H9 (cell line): ENCODE results near the gene PCA3. TPM values are rescaled to one million over a fixed set of nuclear protein-coding genes. Genes with fewer than 3 reads are reported as not detected.

Experiments
- DNase-seq: peaks from one replicate; pipeline ENCODE4 v3.0.0-alpha.2; 2017
- H2AFZ ChIP-seq: one replicate; pipeline ENCODE4 v1.6.1; 2013; ENCODE audit warnings: mild to moderate bottlenecking, low read length, control low read depth, moderate library complexity
- H2AK5ac ChIP-seq: 2 replicates; pipeline ENCODE4 v1.6.1; 2013; ENCODE audit warnings: low read length, control low read depth, mixed read lengths; ENCODE audit not compliant: insufficient read length
- H2BK120ac ChIP-seq: one replicate; pipeline ENCODE4 v1.6.1; 2013; ENCODE audit warnings: low read depth, mild to moderate bottlenecking, low read length, control low read depth, inconsistent platforms; ENCODE audit not compliant: poor library complexity, severe bottlenecking
- H2BK12ac ChIP-seq: 2 replicates; pipeline ENCODE4 v1.6.1; 2013; ENCODE audit warnings: low read length, control low read depth, mixed read lengths, low read depth; ENCODE audit not compliant: insufficient read length
- H2BK15ac ChIP-seq: 2 replicates; pipeline ENCODE4 v1.6.1; 2013; ENCODE audit warnings: low read depth, low read length, control low read depth
- H2BK20ac ChIP-seq: one replicate; pipeline ENCODE4 v1.6.1; 2013; ENCODE audit warnings: low read depth, mild to moderate bottlenecking, low read length, control low read depth, inconsistent platforms; ENCODE audit not compliant: poor library complexity, severe bottlenecking
- H2BK5ac ChIP-seq: 2 replicates; pipeline ENCODE4 v1.6.1; 2013; ENCODE audit warnings: low read length, control low read depth, mixed read lengths; ENCODE audit not compliant: insufficient read length
- H3K14ac ChIP-seq: 2 replicates; pipeline ENCODE4 v1.6.1; 2013; ENCODE audit warnings: low read length, control low read depth; ENCODE audit not compliant: insufficient read depth
- H3K18ac ChIP-seq: 2 replicates; pipeline ENCODE4 v1.6.1; 2013; ENCODE audit warnings: low read depth, mild to moderate bottlenecking, mixed read lengths, low read length, control low read depth; ENCODE audit not compliant: insufficient read length
- H3K23ac ChIP-seq: 2 replicates; pipeline ENCODE4 v1.6.1; 2013; ENCODE audit warnings: low read length, control low read depth, mixed read lengths, low read depth; ENCODE audit not compliant: insufficient read length
- H3K23me2 ChIP-seq: 2 replicates; pipeline ENCODE4 v1.6.1; 2013; ENCODE audit warnings: low read depth, mild to moderate bottlenecking, mixed read lengths, low read length, control low read depth; ENCODE audit not compliant: insufficient read length, poor library complexity, severe bottlenecking
- H3K27ac ChIP-seq: 2 replicates; pipeline ENCODE4 v1.5.1; 2013; ENCODE audit warnings: low read length, control low read depth, mixed read lengths, low read depth; ENCODE audit not compliant: insufficient read length
- H3K27me3 ChIP-seq: 2 replicates; pipeline ENCODE4 v1.6.1; 2013; ENCODE audit warnings: low read length, control low read depth, inconsistent platforms; ENCODE audit not compliant: insufficient read depth
- H3K4ac ChIP-seq: 2 replicates; pipeline ENCODE4 v1.6.1; 2013; ENCODE audit warnings: low read depth, mild to moderate bottlenecking, control low read depth, inconsistent platforms, low read length, moderate library complexity
- H3K4me1 ChIP-seq: 2 replicates; pipeline ENCODE4 v1.6.1; 2013; ENCODE audit warnings: low read length, control low read depth, inconsistent platforms; ENCODE audit not compliant: insufficient read depth
- H3K4me2 ChIP-seq: 2 replicates; pipeline ENCODE4 v1.6.1; 2013; ENCODE audit warnings: low read length, control low read depth, mixed read lengths; ENCODE audit not compliant: insufficient read length, insufficient read depth
- H3K56ac ChIP-seq: 2 replicates; pipeline ENCODE4 v1.6.1; 2013; ENCODE audit warnings: low read depth, mild to moderate bottlenecking, mixed read lengths, low read length, control low read depth; ENCODE audit not compliant: insufficient read length
- H3K79me1 ChIP-seq: 2 replicates; pipeline ENCODE4 v1.6.1; 2013; ENCODE audit warnings: low read depth, mild to moderate bottlenecking, moderate library complexity, low read length, control low read depth, inconsistent platforms; ENCODE audit not compliant: insufficient read depth, poor library complexity, severe bottlenecking
- H3K79me2 ChIP-seq: 2 replicates; pipeline ENCODE4 v1.6.1; 2013; ENCODE audit warnings: low read length, control low read depth, inconsistent platforms; ENCODE audit not compliant: insufficient read depth
- H3K9ac ChIP-seq: 2 replicates; pipeline ENCODE4 v1.6.1; 2013; ENCODE audit warnings: low read length, control low read depth, mixed read lengths; ENCODE audit not compliant: insufficient read length; ENCODE audit errors: extremely low read depth
- H3K9me3 ChIP-seq: one replicate; pipeline ENCODE4 v1.6.1; 2013; ENCODE audit warnings: low read depth, low read length, inconsistent platforms; ENCODE audit not compliant: control insufficient read depth
- H3T11ph ChIP-seq: one replicate; pipeline ENCODE4 v1.6.1; 2013; ENCODE audit warnings: mild to moderate bottlenecking, low read length, control low read depth, inconsistent platforms
- H4K20me1 ChIP-seq: one replicate; pipeline ENCODE4 v1.6.1; 2013; ENCODE audit not compliant: control insufficient read depth, insufficient read length, insufficient read depth
- H4K5ac ChIP-seq: 2 replicates; pipeline ENCODE4 v1.6.1; 2013; ENCODE audit warnings: low read depth, mild to moderate bottlenecking, mixed read lengths, low read length, control low read depth; ENCODE audit not compliant: insufficient read length
- H4K8ac ChIP-seq: replicated peaks from 2 replicates; pipeline ENCODE4 v1.6.1; 2013; ENCODE audit warnings: low read length, control low read depth, mixed read lengths, low read depth; ENCODE audit not compliant: insufficient read length
- H4K91ac ChIP-seq: 2 replicates; pipeline ENCODE4 v1.6.1; 2013; ENCODE audit warnings: low read depth, mild to moderate bottlenecking, moderate library complexity, mixed read lengths, low read length, control low read depth; ENCODE audit not compliant: insufficient read length
- H3K27ac Mint-ChIP-seq, 3 experiments: 2 replicates in 2 of 3; 3 replicates in 1 of 3; pipeline ENCODE4 v1.8.0; 2020 to 2021; ENCODE audit warnings: mixed read lengths in 3 of 3, mild to moderate bottlenecking in 1 of 3, moderate library complexity in 1 of 3
- H3K27me3 Mint-ChIP-seq: 2 replicates; pipeline ENCODE4 v1.8.0; 2021; ENCODE audit warnings: low read depth, mild to moderate bottlenecking, moderate library complexity, mixed read lengths
- H3K36me3 Mint-ChIP-seq, 3 experiments: 2 replicates in 2 of 3; 3 replicates in 1 of 3; pipeline ENCODE4 v1.8.0; 2020 to 2021; ENCODE audit warnings: low read depth in 3 of 3, mixed read lengths in 3 of 3; ENCODE audit not compliant: insufficient read depth in 1 of 3
- H3K4me1 Mint-ChIP-seq, 2 experiments: 2 replicates each; pipeline ENCODE4 v1.8.0; 2020; ENCODE audit warnings: mixed read lengths in 2 of 2
- H3K4me3 Mint-ChIP-seq, 2 experiments: 2 replicates in 1 of 2; 3 replicates in 1 of 2; pipeline ENCODE4 v1.8.0; 2020 to 2021; ENCODE audit warnings: mild to moderate bottlenecking in 2 of 2, mixed read lengths in 2 of 2, moderate library complexity in 1 of 2
- H3K9me3 Mint-ChIP-seq, 2 experiments: 2 replicates in 1 of 2; 3 replicates in 1 of 2; pipeline ENCODE4 v1.8.0; 2020; ENCODE audit warnings: mild to moderate bottlenecking in 2 of 2, mixed read lengths in 2 of 2, moderate library complexity in 1 of 2
- whole genome bisulfite sequencing: extraction: QIAGEN DNeasy Blood & Tissue Kit; methylation state at CpG from one replicate; pipeline ENCODE4 v1.1.7; 2013; ENCODE audit warnings: missing lambda C conversion rate, low lambda C conversion rate, mixed read lengths; ENCODE audit not compliant: insufficient read length; ENCODE audit errors: extremely low coverage; 5-methylcytosine and 5-hydroxymethylcytosine counted together
- total RNA-seq: library from RNA; stranded (reverse); gene quantifications from 2 replicates; pipeline ENCODE4 v1.2.1, GENCODE V29; 2021
- TF ChIP-seq, protein P1 (sequence below): fragments of 200-600 bp; sonication (generic); conservative IDR thresholded peaks from 3 replicates; pipeline ENCODE4 v1.8.0; 2021; ENCODE audit warnings: antibody characterized with exemption, mild to moderate bottlenecking

PCA3 gene
- total RNA-seq, 1 experiment from 2014 or later = not detected

DNA sequence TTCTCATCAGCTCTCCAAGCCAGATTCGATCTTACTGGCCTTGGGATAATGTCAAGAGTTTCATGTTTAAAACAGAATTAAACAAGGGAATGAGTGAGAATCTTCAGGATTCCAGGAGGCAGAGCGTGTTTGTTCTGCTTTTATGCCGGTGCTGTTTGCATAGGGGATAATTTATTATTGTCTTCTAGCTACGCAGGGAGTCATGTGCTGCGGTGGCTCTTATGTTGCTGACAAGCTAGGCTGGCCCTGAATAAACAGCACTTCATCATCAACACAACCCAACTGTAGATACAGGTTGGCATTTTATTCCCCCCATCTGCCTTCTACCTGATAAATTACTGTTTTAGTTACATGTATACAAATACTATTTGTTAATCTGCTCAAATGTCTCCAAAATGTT lies 47.1 kb upstream of the PCA3 start:
- no peaks in the 10 kb centered on the region for H3K23me2 ChIP-seq
- H4K91ac ChIP-seq = no peak overlapping the region
- H4K20me1 ChIP-seq = no peaks in the 10 kb centered on the region
- TF ChIP-seq, protein P1, sequence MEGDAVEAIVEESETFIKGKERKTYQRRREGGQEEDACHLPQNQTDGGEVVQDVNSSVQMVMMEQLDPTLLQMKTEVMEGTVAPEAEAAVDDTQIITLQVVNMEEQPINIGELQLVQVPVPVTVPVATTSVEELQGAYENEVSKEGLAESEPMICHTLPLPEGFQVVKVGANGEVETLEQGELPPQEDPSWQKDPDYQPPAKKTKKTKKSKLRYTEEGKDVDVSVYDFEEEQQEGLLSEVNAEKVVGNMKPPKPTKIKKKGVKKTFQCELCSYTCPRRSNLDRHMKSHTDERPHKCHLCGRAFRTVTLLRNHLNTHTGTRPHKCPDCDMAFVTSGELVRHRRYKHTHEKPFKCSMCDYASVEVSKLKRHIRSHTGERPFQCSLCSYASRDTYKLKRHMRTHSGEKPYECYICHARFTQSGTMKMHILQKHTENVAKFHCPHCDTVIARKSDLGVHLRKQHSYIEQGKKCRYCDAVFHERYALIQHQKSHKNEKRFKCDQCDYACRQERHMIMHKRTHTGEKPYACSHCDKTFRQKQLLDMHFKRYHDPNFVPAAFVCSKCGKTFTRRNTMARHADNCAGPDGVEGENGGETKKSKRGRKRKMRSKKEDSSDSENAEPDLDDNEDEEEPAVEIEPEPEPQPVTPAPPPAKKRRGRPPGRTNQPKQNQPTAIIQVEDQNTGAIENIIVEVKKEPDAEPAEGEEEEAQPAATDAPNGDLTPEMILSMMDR = no peak
- H2BK12ac ChIP-seq = no peak overlapping the region
- H3K14ac ChIP-seq = no peak overlapping the region
- no peak overlapping the region for H2AFZ ChIP-seq
- no peaks in the 10 kb centered on the region for H3K9me3 Mint-ChIP-seq
- no peak overlapping the region for H3K9ac ChIP-seq
- H3T11ph ChIP-seq = no peak overlapping the region
- no peak overlapping the region for H3K4ac ChIP-seq
- H3K27ac Mint-ChIP-seq = 0 out of 7 replicates have a peak overlapping the region, but pooled peaks of 2 of the 3 experiments have one; percentile 13 to 30
- H3K27me3 Mint-ChIP-seq = no peaks in the 10 kb centered on the region
- no peaks in the 10 kb centered on the region for H3K4me1 ChIP-seq
- H3K56ac ChIP-seq = no peak overlapping the region
- H3K4me1 Mint-ChIP-seq = peaks cover 6 to 7% of the 10 kb centered on the region in 2 experiments
- no peak for DNase-seq
- H3K79me1 ChIP-seq = no peaks in the 10 kb centered on the region
- no peak overlapping the region for H2BK5ac ChIP-seq
- H2AK5ac ChIP-seq = no peak overlapping the region
- H3K4me3 Mint-ChIP-seq = no peak overlapping the region
- H3K27ac ChIP-seq = no peak overlapping the region
- H2BK120ac ChIP-seq = no peak overlapping the region
- H4K5ac ChIP-seq = no peak overlapping the region
- no peaks in the 10 kb centered on the region; a peak in 1 of 7 replicates for H3K36me3 Mint-ChIP-seq
- H3K4me2 ChIP-seq = no peak overlapping the region
- no peak overlapping the region for H3K23ac ChIP-seq
- H4K8ac ChIP-seq = no peak overlapping the region
- H3K9me3 ChIP-seq = no peaks in the 10 kb centered on the region
- no peak overlapping the region for H2BK20ac ChIP-seq
- H2BK15ac ChIP-seq = no peak overlapping the region
- H3K27me3 ChIP-seq = no peaks in the 10 kb centered on the region
- WGBS = no CpG with 5 or more reads among the region's 5 CpGs
- H3K79me2 ChIP-seq = no peaks in the 10 kb centered on the region
- H3K18ac ChIP-seq = no peak overlapping the region
